Right renal pelvis (tissue), 4 donors: ENCODE measurements around the gene CHST3. TPM values are rescaled to one million over a fixed set of nuclear protein-coding genes. Genes with fewer than 3 reads are reported as not detected.
"Not testable (repeated sequence)": the region's sequence is repeated elsewhere in the genome, so short reads cannot be mapped to it uniquely, and the experiment has no call there.

ENCODE experiments used
- DNase-seq, 4 donors: peaks; one replicate each; pipeline ENCODE4 v3.0.0-alpha.2; 2013; ENCODE audit warnings: low read depth in 4 of 4, low spot score in 3 of 4, missing footprints in 1 of 4
- polyA plus RNA-seq, 4 donors: library from polyadenylated mRNA; unstranded; fragments of 120-200 nt; gene quantifications; one replicate each; pipeline ENCODE4 v1.2.1, GENCODE V29; 2013; ENCODE audit not compliant: insufficient read length in 4 of 4

Gene CHST3
- polyA plus RNA-seq, 4 donors = 18.3 to 20.0 (median 19.4) TPM

DNA sequence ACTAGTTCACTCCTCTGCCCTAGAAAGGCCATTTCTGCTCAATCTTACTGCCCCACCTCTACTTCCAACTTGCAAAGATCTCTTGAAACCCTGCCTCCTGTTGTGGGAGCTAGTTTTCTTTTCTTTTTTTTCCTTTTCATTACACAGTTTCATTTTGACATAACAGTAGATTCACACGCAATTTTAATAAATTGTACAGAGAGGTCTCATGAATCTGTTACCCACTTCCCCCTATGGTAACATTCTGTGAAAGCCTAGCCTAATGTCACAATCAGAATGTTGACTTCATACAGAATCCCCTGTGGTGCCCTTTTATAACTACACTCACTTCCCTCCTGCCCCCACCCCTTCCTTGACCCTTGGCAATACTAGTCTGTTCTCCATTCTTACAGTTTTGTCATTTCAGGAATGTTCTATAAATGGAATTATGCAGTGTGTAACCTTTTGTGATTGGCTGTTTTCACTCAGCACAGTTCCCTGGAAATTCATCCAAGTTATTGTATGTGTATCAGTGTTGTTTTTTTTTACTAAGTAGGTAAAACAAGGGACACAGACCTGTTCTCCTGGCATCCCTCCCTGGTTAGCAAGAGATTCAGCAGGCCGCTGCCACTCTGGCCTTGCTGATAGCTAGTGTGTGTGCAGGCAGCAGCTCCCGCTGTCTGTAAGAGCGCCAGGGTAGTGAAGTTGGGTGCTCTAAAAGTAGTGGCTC lies 21.5 kb downstream of the CHST3 start:
- DNase-seq = no peak

DNA sequence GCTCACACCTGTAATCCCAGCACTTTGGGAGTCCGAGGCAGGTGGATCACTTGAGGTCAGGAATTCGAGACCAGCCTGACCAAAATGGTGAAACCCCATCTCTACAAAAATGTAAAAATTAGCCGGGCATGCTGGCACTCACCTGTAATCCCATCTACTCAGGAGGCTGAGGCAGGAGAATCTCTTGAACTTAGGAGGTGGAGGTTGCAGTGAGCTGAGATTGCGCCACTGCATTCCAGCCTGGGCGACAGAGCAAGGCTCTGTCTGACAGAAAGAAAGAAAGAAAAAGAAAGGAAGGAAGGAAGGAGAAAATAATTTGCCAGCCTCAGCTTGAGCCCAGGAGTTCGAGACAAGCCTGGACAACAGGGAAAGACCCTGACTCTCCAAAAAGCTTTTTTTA lies 24.7 kb downstream of the CHST3 start:
- DNase-seq = not testable (repeated sequence)

DNA sequence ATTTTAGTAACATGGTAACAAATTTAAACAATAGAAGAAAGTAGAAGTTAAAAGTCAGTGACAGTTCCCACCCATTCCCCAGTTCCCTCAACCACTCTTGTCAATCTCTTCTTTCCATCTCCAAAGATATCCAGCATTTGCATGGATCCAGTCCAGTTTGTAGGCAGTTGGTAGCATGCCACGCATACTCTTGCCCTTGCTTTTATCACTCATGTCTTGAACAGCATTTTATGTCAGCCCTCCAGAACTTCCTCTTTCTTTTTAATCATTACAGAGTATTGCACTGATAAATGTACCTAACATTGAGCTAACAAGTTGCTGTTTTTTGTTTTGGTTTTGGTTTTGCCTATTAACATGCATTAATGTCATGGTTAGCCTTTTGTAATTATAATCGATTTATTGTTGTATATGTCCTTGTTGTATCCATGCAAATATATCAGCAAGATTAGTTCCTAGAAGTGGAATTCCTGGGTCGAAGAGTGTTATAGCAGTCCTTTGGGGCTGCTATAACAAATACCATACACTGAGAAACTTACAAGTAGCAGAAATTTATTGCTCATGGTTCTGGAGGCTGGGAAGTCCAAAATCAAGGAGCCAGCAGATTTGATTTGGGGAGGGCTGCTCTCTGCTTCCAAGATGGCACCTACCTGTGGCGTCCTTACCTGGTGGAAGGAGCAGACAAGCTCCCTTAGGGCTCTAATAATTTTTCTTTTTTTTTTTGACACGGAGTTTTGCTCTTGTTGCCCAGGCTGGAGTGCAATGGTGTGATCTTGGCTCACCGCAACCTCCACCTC lies 25.7 kb downstream of the CHST3 start:
- DNase-seq = no peak

DNA sequence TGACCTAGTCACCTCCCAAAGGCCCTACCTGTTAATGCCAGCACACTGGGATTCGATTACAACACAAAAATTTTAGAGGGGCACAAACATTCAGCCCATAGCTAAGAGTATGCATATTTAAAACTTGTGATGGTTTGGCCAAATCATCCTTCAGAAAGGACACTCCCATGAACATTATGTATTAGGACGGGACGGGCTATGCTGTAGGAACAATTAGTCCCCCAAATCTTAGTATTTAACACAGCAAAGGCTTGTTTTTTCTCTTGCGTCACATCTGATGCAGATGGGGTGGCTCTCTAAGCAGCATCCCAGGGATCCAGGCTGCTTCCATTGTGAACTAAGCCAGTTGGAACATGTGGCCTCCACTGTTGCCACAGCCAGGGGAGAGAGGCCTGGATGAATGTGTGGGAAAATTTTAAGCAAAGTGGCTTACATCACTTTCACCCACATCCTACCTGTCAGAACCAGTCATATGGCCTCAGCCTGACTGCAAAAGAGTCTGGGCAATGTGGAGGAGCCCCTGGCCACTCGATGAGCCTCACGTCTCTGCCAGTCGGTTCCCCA lies 26.6 kb downstream of the CHST3 start:
- no peak for DNase-seq

DNA sequence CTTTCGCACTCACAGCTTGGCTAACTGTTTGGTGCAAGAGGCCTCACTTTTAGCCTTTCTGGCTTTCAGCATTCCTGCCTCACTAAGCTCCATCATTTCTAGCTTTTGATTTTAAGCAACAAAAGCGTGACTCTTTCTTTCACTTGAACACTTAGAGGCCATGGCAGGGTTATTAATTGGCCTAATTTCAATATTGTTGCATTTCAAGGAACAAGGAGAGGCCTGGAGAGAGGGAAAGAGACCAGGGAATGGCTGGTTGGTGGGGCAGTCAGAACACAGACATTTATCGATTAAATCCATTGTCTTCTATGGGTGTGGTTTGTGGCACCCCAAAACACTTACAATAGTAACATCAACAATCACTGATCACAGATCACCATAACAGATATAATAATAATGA lies 31.3 kb downstream of the CHST3 start:
- no peak for DNase-seq

DNA sequence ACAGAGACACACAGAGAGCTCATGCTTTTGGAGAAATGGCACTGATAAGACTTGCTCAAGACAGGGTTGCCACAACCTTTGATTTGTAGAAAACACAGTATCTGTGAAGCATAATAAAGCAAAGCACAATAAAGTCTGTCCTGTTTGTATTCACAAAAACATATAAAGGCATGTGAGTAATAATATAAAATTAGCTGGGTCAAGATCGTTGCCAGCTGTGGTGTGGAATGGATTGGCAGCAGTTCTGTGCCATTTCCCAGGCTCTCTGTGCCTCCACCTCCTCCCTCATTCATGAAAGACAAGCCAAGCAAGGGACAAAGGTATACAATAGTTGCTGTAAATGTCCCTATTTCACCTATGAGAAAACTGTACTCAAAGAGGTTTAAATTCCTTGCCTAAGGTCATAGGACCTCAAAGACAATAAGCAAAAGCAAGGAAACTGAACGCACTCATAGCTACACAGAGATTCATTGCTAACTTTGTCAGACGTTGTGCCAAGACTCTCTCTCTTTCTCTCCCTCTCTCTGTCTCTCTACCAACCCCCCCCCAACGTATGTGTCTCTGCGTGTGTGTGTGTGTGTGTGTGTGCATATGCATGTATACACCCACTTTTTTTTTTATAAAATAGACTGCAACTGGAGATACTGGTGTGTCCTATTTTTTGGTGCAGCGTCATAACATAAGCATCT lies 31.8 kb downstream of the CHST3 start:
- no peak for DNase-seq

DNA sequence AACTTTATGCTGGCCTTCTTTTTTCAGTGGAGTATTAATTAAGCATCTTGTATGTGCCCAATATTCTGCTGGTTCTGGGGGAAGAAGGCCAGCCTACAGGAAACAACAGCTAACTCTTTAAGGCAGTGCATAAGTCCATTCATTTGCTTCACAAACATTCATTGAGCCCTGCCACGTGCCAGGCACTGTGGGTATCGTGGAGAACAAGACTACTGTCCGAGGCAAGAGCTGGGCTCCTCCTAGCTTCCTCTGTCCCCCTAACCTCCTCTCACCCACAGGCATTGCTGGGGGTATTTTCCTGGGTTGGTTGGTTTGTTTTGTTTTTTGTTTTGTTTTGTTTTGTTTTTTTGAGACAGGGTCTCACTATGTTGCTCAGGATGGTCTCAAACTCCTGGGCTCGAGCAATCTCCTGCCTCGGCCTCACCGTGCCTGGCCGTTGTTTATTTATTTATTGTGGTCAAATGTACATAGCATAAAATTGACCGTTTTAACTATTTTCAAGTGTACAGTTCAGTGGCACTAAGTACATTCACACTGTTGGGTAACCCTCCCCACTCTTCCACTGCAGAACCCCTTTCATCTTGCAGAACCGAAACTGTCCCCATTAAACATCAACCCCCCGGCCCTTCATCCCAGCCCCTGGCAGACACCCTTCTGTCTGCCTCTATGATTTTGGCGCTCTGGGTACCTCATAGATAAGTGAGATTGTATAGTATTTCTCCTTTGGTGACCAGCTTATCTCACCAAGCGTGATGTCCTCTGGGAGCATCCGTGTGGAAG lies 32.6 kb downstream of the CHST3 start:
- DNase-seq = no peak

DNA sequence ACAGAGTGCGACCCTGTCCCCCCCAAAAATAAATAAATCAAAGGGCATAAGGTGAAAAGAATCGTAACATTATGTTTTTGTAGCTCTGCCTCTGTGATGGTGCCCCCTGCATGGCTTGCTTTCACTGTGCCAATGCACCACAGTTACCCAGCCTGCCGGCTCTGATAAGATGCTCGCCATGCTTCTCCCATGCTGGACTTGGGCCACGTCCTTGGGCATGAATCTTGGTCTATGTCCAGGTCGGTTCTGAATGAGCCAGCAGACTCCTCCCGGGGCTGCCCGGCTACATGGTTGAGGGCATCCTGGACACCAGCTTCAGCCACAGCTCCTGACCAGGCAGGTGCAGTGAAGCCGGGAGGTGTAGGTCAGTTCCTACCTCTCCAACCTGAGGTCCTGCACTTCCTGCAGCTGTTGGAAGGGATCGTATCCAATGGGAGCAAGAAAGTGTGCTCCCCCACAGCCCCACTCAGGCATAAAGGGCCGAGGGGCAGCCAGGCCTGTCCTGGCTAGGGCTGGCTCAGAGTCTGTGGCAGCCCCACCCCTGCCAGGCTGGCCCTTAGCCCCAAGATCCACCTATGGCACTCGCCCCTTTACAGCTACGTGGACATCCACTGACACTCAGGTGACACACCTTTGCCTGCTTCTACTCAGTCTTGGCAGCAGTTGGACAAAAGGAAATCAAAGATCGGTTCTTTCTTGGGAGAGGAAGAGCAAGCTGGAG lies 34.1 kb downstream of the CHST3 start:
- no peak for DNase-seq

DNA sequence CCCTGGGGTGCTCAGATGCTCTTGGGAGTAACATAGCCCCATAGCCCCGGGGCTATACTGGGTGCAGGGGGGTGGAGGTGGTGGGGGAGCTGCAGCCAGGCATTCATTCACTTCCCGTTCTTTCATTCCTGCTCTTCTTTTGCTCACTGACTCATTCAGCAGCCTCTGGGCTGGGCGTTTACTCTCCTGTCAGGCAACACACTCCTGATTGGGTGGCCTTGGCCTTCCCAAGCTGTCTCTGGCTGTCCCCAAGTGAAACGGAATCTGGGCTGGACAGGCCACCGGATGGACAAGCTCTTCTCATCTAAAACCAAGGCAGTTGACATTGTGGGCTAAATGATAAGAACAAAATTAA lies 34.6 kb downstream of the CHST3 start:
- DNase-seq = no peak

DNA sequence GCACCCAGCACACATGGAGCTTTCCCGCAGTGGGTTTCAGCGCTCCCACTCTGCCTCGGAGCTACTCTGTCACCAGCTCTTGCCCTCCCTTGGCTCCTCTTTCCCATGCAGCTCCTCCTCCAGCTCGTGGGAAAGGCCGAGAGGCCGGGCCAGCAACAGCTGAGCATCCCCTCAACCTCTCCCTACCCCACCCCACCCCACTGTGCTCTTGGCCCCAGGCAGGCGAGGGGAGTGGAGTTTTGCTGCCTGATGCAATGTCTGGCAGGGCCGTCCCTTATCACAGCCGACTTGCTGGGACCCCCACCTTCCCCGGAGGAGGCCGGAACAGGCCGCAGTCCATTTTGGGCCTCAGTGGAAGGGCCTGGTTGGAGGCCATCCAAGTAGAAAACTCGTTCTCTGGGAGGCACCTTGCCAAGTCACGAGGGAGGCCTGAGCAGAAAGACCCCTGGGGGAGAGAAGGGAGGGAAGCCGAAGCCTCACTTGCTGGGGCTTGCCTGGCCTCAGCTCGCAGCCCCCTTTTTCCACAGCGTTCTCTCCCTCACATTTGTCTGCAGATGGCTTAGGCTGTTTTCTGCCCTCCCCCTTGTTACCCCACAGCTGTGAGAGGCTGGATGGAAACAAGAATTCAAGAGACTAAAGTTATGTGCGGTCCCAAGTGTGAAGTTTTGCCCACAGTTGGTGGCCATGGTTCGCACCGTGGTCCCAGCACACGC lies 35.3 kb downstream of the CHST3 start:
- DNase-seq = peak in 3 of 4 donors; percentile 77 to 85 (median 84)

DNA sequence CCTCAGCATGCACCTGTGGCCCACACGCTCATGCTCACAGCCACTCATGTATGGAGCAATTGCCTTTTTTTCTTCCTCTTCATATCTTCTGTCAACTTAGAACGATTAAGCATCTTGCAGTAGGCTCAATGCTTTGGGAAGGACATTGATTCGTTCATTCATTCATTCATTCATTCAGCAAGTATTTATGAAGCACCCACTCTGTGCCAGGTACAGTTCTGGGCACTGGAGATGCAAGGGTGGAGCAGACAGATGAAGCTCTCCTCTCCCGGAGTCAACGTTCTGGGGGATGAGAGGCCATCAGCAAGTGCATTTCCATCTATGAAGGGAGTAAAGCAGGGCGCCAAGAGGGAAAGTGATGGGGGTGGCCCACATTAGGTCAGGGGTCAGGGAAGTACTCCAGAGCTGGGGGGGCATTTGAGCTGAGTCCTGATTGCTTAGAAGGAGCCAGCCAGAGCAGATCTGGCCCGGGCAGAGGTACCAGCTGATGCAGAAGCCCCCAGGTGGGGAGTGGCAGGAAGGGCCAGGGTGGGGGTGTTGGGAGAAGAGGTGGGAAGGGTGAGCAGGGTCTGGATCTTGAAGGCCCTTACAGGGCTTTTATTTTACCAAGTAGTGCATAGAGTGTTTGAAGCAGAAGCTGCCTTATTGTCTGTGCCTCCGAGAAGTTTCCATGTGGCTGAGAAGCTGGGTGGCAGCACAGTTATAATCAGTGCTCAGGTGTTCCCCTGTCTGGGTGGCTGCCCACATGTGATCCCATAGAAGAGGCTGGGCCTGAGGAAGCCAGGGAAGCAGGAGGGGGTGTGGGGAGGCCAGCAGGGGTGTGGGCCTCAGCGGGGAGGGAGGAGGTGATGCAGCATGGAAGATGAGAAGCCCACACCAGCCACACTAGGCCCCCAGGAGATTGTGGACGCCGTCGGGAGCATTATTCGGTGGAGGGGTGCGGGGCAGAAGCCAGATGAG lies 36.2 kb downstream of the CHST3 start:
- no peak for DNase-seq

DNA sequence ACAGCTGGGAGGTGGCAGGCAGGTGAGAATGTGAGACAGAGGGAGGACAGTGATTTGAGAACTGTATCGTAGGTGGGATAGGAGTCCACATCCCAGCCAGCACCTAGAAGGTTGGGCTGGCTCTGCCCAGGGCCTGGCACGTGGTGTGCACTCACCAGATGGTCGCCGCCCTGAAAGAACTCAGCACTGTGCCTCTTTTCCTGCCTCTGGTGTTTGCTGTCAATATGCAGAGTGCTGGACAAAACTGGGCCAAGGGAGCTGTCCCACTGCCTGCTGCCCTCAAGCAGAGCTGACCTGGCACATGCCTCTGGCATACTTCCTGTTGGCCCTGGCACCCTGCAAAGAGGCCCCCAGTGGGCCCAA lies 36.8 kb downstream of the CHST3 start:
- DNase-seq = no peak

DNA sequence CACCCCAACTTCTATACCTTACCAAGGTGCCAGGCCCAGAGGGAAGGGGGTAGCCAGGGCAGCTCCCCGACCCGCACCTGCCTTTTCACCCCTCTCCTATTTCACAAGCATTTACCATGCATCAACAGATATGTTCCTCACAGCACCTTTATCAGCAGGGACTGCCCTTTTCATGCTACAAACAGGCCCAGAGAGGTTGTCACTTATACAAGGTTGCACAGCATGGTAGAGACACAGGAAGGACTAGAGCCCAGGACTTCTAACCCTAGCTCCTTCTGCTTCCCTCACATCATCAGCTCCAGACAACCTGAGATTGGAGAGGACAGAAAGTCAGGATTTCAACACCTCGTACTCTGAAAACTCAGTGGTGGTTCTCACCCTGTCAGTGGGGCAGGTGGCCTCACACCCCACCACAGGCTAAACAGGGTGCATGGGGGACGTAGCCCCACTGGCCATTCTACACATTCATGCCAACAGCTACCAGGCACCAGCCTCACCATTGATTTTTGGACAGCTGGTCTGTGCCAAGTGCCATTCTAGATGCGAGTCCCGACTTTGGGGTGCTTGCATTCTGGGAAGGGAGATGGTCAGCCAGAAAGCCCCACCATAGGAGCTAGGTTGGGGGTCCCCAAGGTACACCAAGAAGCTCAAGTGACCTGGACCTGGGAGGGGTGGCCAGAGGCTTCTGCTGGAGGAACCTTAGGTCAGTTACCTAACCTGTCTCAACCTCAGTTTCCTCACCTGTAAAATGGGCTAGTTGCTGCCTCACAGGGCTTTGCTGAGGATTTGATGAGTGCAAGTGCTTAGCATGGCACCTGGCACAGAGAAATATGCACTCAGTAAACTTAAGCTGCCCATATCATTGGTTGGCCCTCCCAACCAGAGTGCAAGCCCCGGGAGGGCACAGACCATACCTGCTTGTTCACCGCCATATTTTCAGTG lies 38.4 kb downstream of the CHST3 start:
- DNase-seq = no peak

DNA sequence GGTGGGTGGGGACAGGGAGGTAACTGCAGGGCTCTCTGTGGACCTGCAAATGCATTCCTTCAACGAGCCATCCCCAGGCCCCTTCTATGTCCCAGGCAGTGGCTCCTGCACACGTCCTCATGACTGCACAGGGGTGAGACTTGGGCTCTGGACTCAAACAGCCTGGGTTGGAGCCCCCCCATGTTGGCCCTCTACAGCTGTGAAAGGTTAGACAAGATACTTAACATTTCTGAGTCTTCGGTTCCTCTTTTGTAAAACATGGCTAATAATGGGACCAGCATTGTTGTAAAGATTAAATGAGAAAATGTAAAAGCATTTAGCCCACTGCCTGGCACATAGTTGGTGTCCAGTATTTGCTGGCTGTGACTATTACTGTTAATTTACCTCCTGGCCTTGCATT lies 41.8 kb downstream of the CHST3 start:
- DNase-seq = no peak

DNA sequence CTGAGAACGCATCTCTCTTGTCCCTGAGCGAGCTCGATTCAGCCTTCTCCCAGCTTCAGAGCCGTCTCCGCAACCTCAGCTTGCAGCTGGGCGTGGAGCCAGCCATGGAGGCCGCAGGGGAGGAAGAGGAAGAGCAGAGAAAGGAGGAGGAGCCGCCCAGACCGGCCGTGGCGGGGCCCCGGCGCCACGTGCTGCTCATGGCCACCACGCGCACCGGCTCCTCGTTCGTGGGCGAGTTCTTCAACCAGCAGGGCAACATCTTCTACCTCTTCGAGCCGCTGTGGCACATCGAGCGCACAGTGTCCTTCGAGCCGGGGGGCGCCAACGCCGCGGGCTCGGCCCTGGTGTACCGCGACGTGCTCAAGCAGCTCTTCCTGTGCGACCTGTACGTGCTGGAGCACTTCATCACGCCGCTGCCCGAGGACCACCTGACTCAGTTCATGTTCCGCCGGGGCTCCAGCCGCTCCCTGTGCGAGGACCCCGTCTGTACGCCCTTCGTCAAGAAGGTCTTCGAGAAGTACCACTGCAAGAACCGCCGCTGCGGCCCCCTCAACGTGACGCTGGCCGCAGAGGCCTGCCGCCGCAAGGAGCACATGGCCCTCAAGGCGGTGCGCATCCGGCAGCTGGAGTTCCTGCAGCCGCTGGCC lies 43.2 kb downstream of the CHST3 start:
- DNase-seq = no peak

DNA sequence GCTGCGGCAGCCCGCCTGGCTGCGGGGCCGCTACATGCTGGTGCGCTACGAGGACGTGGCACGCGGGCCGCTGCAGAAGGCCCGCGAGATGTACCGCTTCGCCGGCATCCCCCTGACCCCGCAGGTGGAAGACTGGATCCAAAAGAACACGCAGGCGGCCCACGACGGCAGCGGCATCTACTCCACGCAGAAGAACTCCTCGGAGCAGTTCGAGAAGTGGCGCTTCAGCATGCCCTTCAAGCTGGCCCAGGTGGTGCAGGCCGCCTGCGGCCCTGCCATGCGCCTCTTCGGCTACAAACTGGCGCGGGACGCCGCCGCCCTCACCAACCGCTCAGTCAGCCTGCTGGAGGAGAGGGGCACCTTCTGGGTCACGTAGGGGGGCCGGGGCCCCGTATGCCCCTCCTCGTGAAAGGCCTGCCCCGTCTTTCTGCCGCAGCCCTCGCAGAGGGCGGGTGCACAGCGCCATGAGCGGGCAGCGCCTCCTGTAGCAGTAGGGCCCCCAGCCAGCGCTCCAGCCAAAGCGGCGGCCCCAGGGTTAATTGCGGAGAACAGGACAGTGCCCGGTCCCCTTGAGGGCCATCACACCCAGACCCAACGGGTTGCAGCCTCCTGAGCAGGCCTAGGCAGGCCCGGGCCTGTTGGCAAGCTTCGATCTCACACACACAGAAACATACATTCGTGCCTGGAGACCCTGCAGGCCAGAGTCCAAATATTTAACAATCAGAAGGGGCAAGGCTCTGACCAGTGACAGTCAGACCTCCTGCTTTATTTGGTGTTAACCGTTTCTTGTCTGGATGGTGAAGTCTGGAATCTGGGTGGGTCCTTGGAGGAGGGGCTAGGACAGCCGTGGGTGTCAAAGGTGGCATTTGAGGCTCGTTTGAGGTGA lies 44.1 kb downstream of the CHST3 start:
- DNase-seq = no peak
